ENCODE measurements around the gene BRI3BP. TPM values are rescaled to one million over a fixed set of nuclear protein-coding genes. Genes with fewer than 3 reads are reported as not detected.
A peak's percentile ranks its signal among the peaks of the same experiment; 100 is the strongest.
"Not testable (repeated sequence)": the region's sequence is repeated elsewhere in the genome, so short reads cannot be mapped to it uniquely, and the experiment has no call there.

Gene BRI3BP
- total RNA-seq, 2 experiments from 2014 or later: 17.1 to 17.2 TPM

DNA sequence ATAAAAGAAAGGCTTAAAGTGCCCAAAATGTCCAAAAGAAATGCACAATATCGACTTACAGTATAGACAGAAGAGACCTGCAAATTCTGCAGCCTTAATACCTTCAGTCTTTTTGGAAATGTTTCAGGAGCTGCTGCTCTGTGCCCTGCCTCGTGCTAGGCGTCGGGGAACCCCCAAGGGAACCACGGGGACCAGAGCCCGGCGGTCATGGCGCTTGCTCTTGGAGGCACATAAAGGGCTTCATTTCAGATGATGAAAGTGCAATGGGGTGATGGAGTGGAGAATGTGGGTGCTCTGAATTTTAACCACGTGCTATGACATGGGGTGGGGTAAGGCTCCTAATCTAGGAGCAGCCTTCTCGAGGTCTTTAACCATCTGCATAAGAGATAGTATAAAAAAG, 57.0 kb downstream of the BRI3BP start:
- H3K4me1 Mint-ChIP-seq: peaks cover 4% of the 10 kb centered on the region
- H3K9me3 Mint-ChIP-seq: no peaks in the 10 kb centered on the region
- DNase-seq (no peak), ATAC-seq (ENCODE audit: low read depth) (no peak)
- peak overlapping the region; percentile 92 for H3K4me3 Mint-ChIP-seq
- H3K27me3 Mint-ChIP-seq: peaks cover 3% of the 10 kb centered on the region
- H3K36me3 Mint-ChIP-seq: no peaks in the 10 kb centered on the region
- H3K27ac Mint-ChIP-seq: no peak overlapping the region
- POLR2A ChIA-PET: interaction anchor here (1.2 to 2.3 kb wide), 2 partner anchors 14 to 136 kb away, joined by 3 to 12 read pairs; partner anchors contain the start of gene UBC

DNA sequence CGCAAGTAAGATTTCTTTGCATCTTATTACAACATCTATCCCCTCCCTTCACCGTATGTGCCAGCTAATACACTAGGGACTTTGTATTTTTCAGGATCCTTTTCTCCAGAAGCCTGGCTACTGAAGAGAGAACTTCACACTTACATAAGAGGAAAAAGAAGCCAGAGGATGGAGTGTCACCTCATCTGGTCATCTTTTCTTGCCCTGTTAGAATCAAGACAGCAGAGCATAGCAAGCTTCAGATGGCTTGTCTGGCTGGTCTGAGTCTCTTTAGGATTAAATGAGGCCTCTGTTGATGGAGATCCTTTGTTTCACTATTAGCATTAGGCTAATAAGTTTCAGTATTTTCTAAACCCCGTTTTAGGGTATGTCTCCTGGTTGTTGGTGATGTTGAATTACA, 57.4 kb downstream of the BRI3BP start:
- peaks cover 3% of the 10 kb centered on the region for H3K27me3 Mint-ChIP-seq
- H3K36me3 Mint-ChIP-seq: no peaks in the 10 kb centered on the region
- DNase-seq (no peak), ATAC-seq (ENCODE audit: low read depth) (no peak)
- peaks cover 4% of the 10 kb centered on the region for H3K4me1 Mint-ChIP-seq
- POLR2A ChIA-PET: interaction anchor here (0.6 to 2.3 kb wide), 2 partner anchors 8 to 14 kb away, joined by 6 to 12 read pairs; no protein-coding TSS in a partner anchor
- H3K9me3 Mint-ChIP-seq: no peaks in the 10 kb centered on the region
- no peak overlapping the region for H3K27ac Mint-ChIP-seq
- H3K4me3 Mint-ChIP-seq: no peak overlapping the region

DNA sequence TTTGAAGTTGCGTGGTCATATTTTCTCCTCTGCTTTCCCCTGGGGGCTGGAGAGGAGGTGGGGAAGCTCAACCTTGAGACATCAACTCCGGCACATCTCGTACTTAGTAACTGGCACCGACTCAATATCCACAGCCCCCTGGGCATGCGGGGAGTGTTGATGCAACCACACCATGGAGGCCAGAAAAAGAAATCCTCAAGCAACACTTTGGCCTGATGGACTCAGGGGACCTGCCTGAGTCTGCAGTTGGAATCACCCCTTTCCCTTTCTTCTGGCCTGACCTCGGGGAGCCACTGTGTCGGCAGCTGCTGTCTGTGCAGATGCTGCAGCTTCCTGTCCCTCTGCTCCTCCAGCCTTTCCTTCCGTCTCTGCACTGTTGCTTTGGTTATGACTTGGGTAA, 60.4 kb downstream of the BRI3BP start:
- ATAC-seq (ENCODE audit: low read depth) (no peak), DNase-seq (no peak)
- Mint-ChIP-seq H3K4me3 (no peak overlapping the region), H3K27ac (no peak overlapping the region), H3K9me3 (no peaks in the 10 kb centered on the region), H3K36me3 (no peaks in the 10 kb centered on the region), H3K27me3 (peaks cover 5% of the 10 kb centered on the region), H3K4me1 (peaks cover 4% of the 10 kb centered on the region)
- POLR2A ChIA-PET: no interaction called here

DNA sequence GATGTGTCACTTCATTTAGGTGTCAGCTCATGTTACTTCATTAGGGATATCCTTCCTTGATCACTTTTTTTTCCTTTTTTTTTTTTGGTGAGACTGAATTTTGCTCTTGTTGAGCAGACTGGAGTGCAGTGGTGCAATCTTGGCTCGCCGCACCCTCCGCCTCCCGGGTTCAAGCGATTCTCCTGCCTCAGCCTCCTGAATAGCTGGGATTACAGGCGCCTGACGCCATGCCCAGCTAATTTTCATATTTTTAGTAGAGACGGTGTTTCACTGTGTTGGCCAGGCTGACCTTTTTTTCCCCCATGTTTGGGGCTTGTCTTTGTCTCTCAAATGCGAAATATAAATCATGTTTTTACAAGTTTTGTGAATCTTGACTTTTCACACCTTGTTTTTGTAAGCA, 62.1 kb downstream of the BRI3BP start:
- Mint-ChIP-seq H3K4me1 (no peaks in the 10 kb centered on the region), H3K27ac (no peak overlapping the region), H3K27me3 (peaks cover 8% of the 10 kb centered on the region), H3K36me3 (no peaks in the 10 kb centered on the region), H3K9me3 (peaks cover 2% of the 10 kb centered on the region), H3K4me3 (no peak overlapping the region)
- POLR2A ChIA-PET: no interaction called here
- ATAC-seq (ENCODE audit: low read depth) (no peak), DNase-seq (no peak)

DNA sequence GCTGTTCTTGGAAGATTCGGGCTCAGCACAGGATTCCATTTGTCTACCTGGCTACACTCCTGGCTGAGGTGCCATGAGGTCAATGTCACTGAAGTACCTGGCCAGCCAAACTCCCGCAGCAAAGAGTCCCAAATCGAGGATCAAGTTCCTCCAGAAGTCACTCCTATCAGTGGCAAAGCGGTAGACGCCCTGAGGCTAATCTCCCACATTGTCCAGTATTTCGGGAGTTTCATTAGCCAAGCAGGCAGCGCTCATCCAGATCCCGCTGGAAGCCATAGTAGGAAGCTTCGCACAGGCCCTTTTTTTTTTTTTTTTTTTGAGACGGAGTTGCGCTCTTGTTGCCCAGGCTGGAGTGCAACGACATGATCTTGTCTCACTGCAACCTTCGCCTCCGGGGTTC, 62.9 kb downstream of the BRI3BP start:
- H3K27ac Mint-ChIP-seq: no peak overlapping the region
- peaks cover 7% of the 10 kb centered on the region for H3K27me3 Mint-ChIP-seq
- peaks cover 2% of the 10 kb centered on the region for H3K9me3 Mint-ChIP-seq
- DNase-seq (no peak), ATAC-seq (ENCODE audit: low read depth) (no peak)
- H3K36me3 Mint-ChIP-seq: no peaks in the 10 kb centered on the region
- POLR2A ChIA-PET: interaction anchor here (0.7 kb wide), 1 partner anchor 55 kb away, joined by 4 read pairs; no protein-coding TSS in a partner anchor
- H3K4me1 Mint-ChIP-seq: no peaks in the 10 kb centered on the region
- no peak overlapping the region for H3K4me3 Mint-ChIP-seq

DNA sequence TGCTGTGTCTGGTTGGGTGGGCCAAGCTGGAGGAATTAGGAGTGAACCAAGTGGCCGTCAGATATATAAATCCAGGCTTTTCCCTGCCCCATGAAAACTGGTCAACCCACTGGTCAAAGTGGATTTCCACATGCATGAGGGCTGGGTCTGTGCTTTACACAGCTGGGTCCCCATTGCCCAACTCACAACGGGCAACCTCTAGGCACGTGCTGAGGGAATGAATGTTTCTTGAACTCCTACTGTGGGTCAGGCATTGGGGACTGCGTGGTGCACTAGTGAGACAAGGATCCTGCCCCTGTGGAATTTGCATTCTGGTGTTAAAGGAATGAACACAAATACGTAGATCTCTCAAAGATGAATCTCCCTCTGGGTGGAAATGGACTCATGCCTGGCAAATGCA, 64.3 kb downstream of the BRI3BP start:
- no peaks in the 10 kb centered on the region for H3K4me1 Mint-ChIP-seq
- H3K36me3 Mint-ChIP-seq: no peaks in the 10 kb centered on the region
- peaks cover 2% of the 10 kb centered on the region for H3K9me3 Mint-ChIP-seq
- DNase-seq (no peak), ATAC-seq (ENCODE audit: low read depth) (no peak)
- POLR2A ChIA-PET: interaction anchor here (1.0 kb wide), 1 partner anchor 8 kb away, joined by 3 read pairs; no protein-coding TSS in a partner anchor
- peaks cover 15% of the 10 kb centered on the region for H3K27me3 Mint-ChIP-seq
- H3K4me3 Mint-ChIP-seq: no peak overlapping the region
- H3K27ac Mint-ChIP-seq: no peak overlapping the region

DNA sequence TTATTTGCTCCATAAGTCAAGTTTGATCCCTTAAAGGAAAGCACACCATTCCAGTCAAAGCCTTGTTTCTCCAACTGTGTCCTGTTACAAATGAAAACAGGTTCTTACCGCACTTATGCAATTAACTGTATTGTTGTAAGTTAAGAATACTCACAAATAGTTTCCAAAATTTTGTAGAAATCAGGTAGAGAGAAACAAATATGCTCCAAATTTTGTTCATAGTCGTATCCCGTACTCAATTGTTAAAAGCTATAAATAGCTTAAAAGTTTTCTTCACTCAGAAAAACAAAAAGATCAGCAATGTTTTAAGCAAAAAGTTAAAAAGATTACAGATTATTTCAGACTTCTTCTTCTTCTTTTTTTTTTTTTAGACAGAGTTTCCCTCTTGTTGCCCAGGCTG, 67.8 kb downstream of the BRI3BP start:
- no peak overlapping the region for H3K27ac Mint-ChIP-seq
- DNase-seq (no peak), ATAC-seq (ENCODE audit: low read depth) (no peak)
- POLR2A ChIA-PET: no interaction called here
- H3K4me1 Mint-ChIP-seq: peaks cover 7% of the 10 kb centered on the region
- peaks cover 22% of the 10 kb centered on the region for H3K27me3 Mint-ChIP-seq
- no peak overlapping the region for H3K4me3 Mint-ChIP-seq
- H3K36me3 Mint-ChIP-seq: no peaks in the 10 kb centered on the region
- H3K9me3 Mint-ChIP-seq: peaks cover 2% of the 10 kb centered on the region

DNA sequence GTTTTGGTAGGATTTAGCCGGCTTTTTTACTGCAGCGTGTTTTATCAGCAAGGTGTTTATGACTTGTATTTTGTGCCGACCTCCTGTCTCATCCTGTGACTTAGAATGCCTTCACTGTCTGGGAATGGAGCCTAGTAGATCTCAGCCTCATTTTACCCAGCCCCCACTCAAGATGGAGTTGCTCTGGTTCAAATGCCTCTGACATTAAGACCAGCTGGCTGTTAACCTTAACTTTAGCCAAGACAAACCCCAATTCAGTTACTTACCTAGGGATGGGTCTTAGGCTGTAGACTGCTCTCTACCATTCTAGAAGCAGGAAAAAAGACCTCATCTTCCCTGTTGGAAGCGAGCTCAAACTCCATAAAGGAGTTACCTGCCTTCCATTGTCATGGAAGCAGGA, 70.1 kb downstream of the BRI3BP start:
- H3K36me3 Mint-ChIP-seq; ATAC-seq (ENCODE audit: low read depth); H3K27ac Mint-ChIP-seq; H3K4me3 Mint-ChIP-seq; H3K9me3 Mint-ChIP-seq; DNase-seq; POLR2A ChIA-PET: not testable (repeated sequence)
- Mint-ChIP-seq H3K4me1 (peaks cover 11% of the 10 kb centered on the region), H3K27me3 (peaks cover 20% of the 10 kb centered on the region)

DNA sequence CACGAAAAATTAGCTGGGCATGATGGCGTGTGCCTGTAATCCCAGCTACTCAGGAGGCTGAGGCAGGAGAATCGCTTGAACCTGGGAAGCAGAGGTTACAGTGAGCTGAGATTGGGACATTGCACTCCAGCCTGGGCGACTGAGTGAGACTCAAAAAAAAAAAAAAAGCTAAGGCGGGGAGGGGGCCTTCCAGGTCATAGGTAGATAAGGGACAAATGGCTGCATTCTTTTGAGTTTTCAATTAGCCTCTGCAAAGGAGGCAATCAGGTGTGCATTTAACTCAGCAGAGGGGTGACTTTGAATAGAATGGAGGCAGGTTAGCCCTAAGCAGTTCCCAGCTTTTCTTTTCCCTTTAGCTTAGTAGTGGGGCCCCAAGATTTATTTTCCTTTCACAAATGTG, 71.0 kb downstream of the BRI3BP start:
- no peaks in the 10 kb centered on the region for H3K36me3 Mint-ChIP-seq
- POLR2A ChIA-PET: interaction anchor here (1.0 to 1.2 kb wide), 2 partner anchors 15 to 33 kb away, joined by 7 to 12 read pairs; no protein-coding TSS in a partner anchor
- H3K27ac Mint-ChIP-seq: no peak overlapping the region
- ATAC-seq (ENCODE audit: low read depth) (no peak), DNase-seq (no peak)
- H3K9me3 Mint-ChIP-seq: peaks cover 2% of the 10 kb centered on the region
- H3K4me1 Mint-ChIP-seq: peaks cover 11% of the 10 kb centered on the region
- peak overlapping the region; percentile 88 for H3K4me3 Mint-ChIP-seq
- peaks cover 20% of the 10 kb centered on the region for H3K27me3 Mint-ChIP-seq

DNA sequence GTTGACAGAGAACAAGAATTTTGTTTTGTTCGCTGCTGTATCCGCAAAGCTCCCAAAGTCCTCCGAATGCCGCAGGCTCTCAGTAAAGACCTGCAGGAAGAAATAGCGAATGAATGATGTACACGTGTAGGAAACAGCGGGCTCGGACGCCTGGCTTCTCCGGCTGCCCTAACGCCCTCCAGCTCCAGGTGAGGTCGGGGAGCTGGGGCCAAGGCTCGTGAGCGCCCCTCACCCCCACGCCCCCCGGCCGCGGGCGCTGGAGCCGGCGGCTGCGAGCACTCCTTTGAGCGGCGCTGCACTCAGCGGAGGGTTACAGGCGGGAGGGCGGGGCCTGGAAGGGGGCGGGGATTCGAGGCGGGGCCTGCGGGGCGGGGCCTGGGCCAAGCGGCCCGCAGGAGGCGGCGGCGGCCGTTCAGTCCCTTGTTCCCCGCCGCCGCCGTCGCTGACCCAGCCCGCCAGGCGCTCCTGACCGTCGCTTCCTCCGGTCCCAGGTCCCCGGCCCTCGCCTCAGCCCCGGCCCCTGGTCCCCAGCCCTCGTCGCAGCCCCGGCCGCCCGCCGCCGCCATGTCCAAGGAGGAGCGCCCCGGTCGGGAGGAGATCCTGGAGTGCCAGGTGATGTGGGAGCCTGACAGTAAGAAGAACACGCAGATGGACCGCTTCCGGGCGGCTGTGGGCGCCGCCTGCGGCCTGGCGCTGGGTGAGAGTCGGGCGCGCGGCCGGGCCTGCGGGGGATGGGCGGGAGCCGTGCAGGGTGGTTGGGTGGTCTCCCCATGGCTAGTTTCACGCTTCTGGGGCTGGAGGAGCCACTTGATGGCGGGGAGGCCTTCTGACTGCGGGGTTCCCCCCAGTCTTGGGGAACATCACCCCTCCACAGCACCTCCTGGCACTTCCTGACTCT, 71.8 kb downstream of the BRI3BP start, which contains the start of gene AACS:
Gene AACS, plus strand, starts transcription at position 415 of the 898 bp plus-strand sequence. Its CDS starts 150 bp downstream, at position 565.
- no peaks in the 10 kb centered on the region for H3K36me3 Mint-ChIP-seq
- peaks cover under 1% of the 10 kb centered on the region for H3K9me3 Mint-ChIP-seq
- peak; percentile 83 for DNase-seq
- H3K4me3 Mint-ChIP-seq: peak within 1 kb of the TSS; percentile 88
- ATAC-seq (ENCODE audit: low read depth): peak; percentile 94
- peak within 1 kb of the TSS; percentile 79 for H3K27ac Mint-ChIP-seq
- POLR2A ChIA-PET: interaction anchor here (1.0 to 1.2 kb wide), 2 partner anchors 15 to 32 kb away, joined by 7 to 12 read pairs; no protein-coding TSS in a partner anchor
- peaks cover 11% of the 10 kb centered on the region for H3K4me1 Mint-ChIP-seq
- peaks cover 19% of the 10 kb centered on the region for H3K27me3 Mint-ChIP-seq

DNA sequence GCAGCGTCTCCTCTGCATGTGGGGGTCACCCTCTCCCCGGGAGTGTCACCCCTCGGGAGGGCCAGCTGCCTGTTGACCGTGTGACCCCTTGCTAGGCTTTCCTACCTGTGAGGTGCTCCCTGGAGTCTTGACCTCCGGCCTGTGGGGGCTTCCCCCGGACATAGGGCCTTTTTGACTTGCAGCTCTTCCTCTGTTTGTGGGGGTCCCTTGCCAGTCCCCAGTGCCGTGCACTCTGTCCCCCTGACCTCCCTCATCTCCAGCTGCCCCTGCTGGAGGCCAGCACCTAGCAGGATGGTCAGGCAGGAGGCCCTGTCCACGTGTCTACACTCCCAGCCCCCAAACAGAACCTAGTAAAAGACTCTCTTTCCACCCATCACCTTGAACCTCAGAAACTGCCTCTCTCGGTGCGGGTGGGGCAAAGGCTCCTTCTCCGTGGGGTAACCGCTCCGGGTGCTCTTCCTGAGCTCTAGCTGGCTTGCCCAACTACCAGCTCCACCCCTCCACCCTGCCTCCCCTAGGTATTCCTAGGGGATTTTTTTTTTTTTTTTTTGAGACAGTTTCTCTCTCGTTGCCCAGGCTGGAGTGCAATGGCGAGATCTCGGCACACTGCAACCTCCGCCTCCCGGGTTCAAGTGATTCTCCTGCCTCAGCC, 72.6 kb downstream of the BRI3BP start:
- no peak for ATAC-seq (ENCODE audit: low read depth)
- Mint-ChIP-seq H3K9me3 (no peaks in the 10 kb centered on the region), H3K4me1 (peaks cover 11% of the 10 kb centered on the region), H3K4me3 (peak overlapping the region; percentile 85), H3K36me3 (no peaks in the 10 kb centered on the region), H3K27ac (peak overlapping the region; percentile 79), H3K27me3 (peaks cover 15% of the 10 kb centered on the region)
- DNase-seq: no peak
- POLR2A ChIA-PET: interaction anchor here (1.1 kb wide), 1 partner anchor 17 kb away, joined by 5 read pairs; no protein-coding TSS in a partner anchor

DNA sequence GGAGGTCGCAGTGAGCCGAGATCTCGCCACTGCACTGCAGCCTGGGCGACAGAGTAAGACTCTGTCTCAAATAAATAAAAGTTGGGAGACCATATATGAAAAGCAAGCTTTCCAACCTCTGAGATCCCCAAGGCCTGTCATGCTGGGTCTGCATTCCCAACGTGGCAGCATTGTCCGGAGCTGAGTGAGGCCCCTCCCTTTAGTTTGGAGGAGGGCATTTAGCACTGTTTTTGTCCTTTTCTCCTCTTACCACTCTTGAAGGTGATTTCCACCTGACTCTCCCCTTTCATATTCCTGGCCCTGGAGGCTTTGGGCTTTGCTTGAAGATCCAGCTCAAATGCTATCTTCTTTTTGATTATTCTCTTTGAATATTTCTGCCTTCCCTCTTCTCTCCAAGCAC, 74.9 kb downstream of the BRI3BP start:
- no peak for ATAC-seq (ENCODE audit: low read depth)
- POLR2A ChIA-PET: no interaction called here
- no peaks in the 10 kb centered on the region for H3K9me3 Mint-ChIP-seq
- no peak for DNase-seq
- H3K36me3 Mint-ChIP-seq: no peaks in the 10 kb centered on the region
- H3K4me3 Mint-ChIP-seq: no peak overlapping the region
- no peak overlapping the region for H3K27ac Mint-ChIP-seq
- peaks cover 3% of the 10 kb centered on the region for H3K27me3 Mint-ChIP-seq
- peaks cover 11% of the 10 kb centered on the region for H3K4me1 Mint-ChIP-seq

DNA sequence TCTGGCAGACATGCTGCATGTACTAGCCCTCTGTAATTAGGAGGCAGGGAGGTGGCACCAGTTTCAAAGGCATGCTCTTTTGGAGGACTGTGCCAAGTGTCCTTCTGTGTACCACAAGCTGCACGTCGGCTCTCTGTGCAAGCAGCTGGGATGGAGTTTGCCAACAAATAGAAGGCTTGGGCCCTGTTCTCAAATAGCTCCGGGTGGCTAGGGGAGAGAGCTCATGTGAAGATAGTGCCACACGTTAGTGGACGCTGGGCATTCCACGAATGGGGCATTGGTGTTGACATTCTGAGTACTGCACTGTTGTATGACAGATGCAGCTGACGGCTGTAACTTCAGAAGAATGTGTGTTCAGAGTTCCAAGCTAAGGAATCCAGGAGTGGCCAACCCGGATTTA, 76.2 kb downstream of the BRI3BP start:
- POLR2A ChIA-PET: no interaction called here

More for the DNA sequence above, 76.2 kb downstream of the BRI3BP start:
- peaks cover 3% of the 10 kb centered on the region for H3K36me3 Mint-ChIP-seq
- no peak overlapping the region for H3K4me3 Mint-ChIP-seq
- no peaks in the 10 kb centered on the region for H3K9me3 Mint-ChIP-seq
- peaks cover 8% of the 10 kb centered on the region for H3K4me1 Mint-ChIP-seq
- no peaks in the 10 kb centered on the region for H3K27me3 Mint-ChIP-seq
- DNase-seq (no peak), ATAC-seq (ENCODE audit: low read depth) (no peak)
- H3K27ac Mint-ChIP-seq: no peak overlapping the region
